Neuronal stem cell (in vitro differentiated cells): Measurements from ENCODE around the gene EPC2.

Experiments used
- DNase-seq: peaks from one replicate; pipeline ENCODE4 v3.0.0-alpha.2; 2013; ENCODE audit warnings: low spot score
- H2AFZ ChIP-seq: one replicate; pipeline ENCODE4 v1.6.1; 2013; ENCODE audit warnings: mild to moderate bottlenecking, low read length, inconsistent platforms
- H2AK5ac ChIP-seq: 2 replicates; pipeline ENCODE4 v1.6.1; 2013; ENCODE audit warnings: low read depth, mild to moderate bottlenecking, inconsistent platforms, low read length, moderate library complexity, mixed read lengths
- H2BK120ac ChIP-seq: 2 replicates; pipeline ENCODE4 v1.6.1; 2013; ENCODE audit warnings: low read depth, mild to moderate bottlenecking, inconsistent platforms, low read length, moderate library complexity, mixed read lengths
- H2BK12ac ChIP-seq: one replicate; pipeline ENCODE4 v1.6.1; 2013; ENCODE audit warnings: low read length, inconsistent platforms
- H2BK15ac ChIP-seq: 2 replicates; pipeline ENCODE4 v1.6.1; 2013; ENCODE audit warnings: mild to moderate bottlenecking, low read length, inconsistent platforms, mixed read lengths
- H2BK5ac ChIP-seq: one replicate; pipeline ENCODE4 v1.6.1; 2013; ENCODE audit warnings: inconsistent platforms, mild to moderate bottlenecking, low read length, moderate library complexity
- H3K14ac ChIP-seq: one replicate; pipeline ENCODE4 v1.6.1; 2013; ENCODE audit warnings: low read length, inconsistent platforms
- H3K18ac ChIP-seq: 2 replicates; pipeline ENCODE4 v1.6.1; 2013; ENCODE audit warnings: low read length, inconsistent platforms
- H3K23ac ChIP-seq: 2 replicates; pipeline ENCODE4 v1.6.1; 2013; ENCODE audit warnings: low read depth, mild to moderate bottlenecking, mixed read lengths, low read length, inconsistent platforms; ENCODE audit not compliant: poor library complexity
- H3K27ac ChIP-seq: replicated peaks from 3 replicates; pipeline ENCODE4 v1.5.1; 2013; ENCODE audit warnings: low read length, inconsistent platforms
- H3K27me3 ChIP-seq, 3 experiments: 2 replicates each; pipeline ENCODE4 v1.6.1; 2013; ENCODE audit warnings: low read length in 3 of 3, mild to moderate bottlenecking in 2 of 3, inconsistent platforms in 1 of 3, low read depth in 1 of 3, mixed read lengths in 1 of 3, moderate library complexity in 1 of 3; ENCODE audit not compliant: control insufficient read depth in 3 of 3, insufficient read depth in 3 of 3
- H3K36me3 ChIP-seq, 2 donors: replicated peaks in 1 of 2; 2 replicates each; pipeline ENCODE4 v1.6.1; 2013; ENCODE audit warnings: low read length in 2 of 2; ENCODE audit not compliant: control insufficient read depth in 2 of 2, insufficient read depth in 2 of 2
- H3K4ac ChIP-seq: 2 replicates; pipeline ENCODE4 v1.6.1; 2013; ENCODE audit warnings: inconsistent platforms, mild to moderate bottlenecking, low read length, moderate library complexity
- H3K4me1 ChIP-seq, 2 donors: 1 replicate in 1 of 2; 2 replicates in 1 of 2; pipeline ENCODE4 v1.6.1; 2013; ENCODE audit warnings: low read length in 2 of 2, low read depth in 1 of 2; ENCODE audit not compliant: control insufficient read depth in 2 of 2, insufficient read depth in 1 of 2
- H3K4me2 ChIP-seq: one replicate; pipeline ENCODE4 v1.6.1; 2013; ENCODE audit warnings: mild to moderate bottlenecking, low read length, inconsistent platforms; ENCODE audit not compliant: insufficient read depth, poor library complexity, severe bottlenecking
- H3K4me3 ChIP-seq, 2 donors: 2 replicates each; pipeline ENCODE4 v1.5.1; 2013; ENCODE audit warnings: low read length in 2 of 2, mild to moderate bottlenecking in 2 of 2, inconsistent platforms in 1 of 2, moderate library complexity in 1 of 2
- H3K79me1 ChIP-seq: one replicate; pipeline ENCODE4 v1.6.1; 2013; ENCODE audit warnings: low read depth, mild to moderate bottlenecking, inconsistent platforms, low read length, moderate library complexity
- H3K9ac ChIP-seq: one replicate; pipeline ENCODE4 v1.6.1; 2013; ENCODE audit warnings: mild to moderate bottlenecking, low read depth, low read length, inconsistent platforms; ENCODE audit not compliant: poor library complexity
- H3K9me3 ChIP-seq, 2 donors: replicated peaks in 1 of 2; 2 replicates each; pipeline versions ENCODE3 to v1.6.1; 2013; ENCODE audit warnings: low read length in 2 of 2, mild to moderate bottlenecking in 2 of 2, inconsistent platforms in 1 of 2, low read depth in 1 of 2, mixed read lengths in 1 of 2, moderate library complexity in 1 of 2; ENCODE audit not compliant: control insufficient read depth in 2 of 2, insufficient read depth in 1 of 2
- H4K8ac ChIP-seq: one replicate; pipeline ENCODE4 v1.6.1; 2013; ENCODE audit warnings: low read depth, mild to moderate bottlenecking, inconsistent platforms, low read length, moderate library complexity
- H4K91ac ChIP-seq: one replicate; pipeline ENCODE4 v1.6.1; 2013; ENCODE audit warnings: low read length, low read depth, mild to moderate bottlenecking, inconsistent platforms; ENCODE audit not compliant: poor library complexity
- WGBS, 2 donors: extraction: QIAGEN DNeasy Blood & Tissue Kit; methylation state at CpG; one replicate each; pipeline ENCODE4 v1.1.7; 2013; ENCODE audit warnings: missing lambda C conversion rate in 2 of 2, mixed read lengths in 1 of 2; ENCODE audit not compliant: insufficient read length in 2 of 2, insufficient replicate concordance in 1 of 2; ENCODE audit errors: extremely low coverage in 2 of 2; 5-methylcytosine and 5-hydroxymethylcytosine counted together

Gene EPC2

GRCh38 chr2:148701039-148701438 lies 56.5 kb downstream of the EPC2 start:
- Histone ChIP-seq H3K18ac (no peak overlapping the region), H4K91ac (no peak overlapping the region), H3K36me3 (peaks cover 3 to 57% of the 10 kb centered on the region in 2 donors), H3K14ac (no peak overlapping the region), H4K8ac (no peak overlapping the region), H3K27ac (no peak overlapping the region), H2BK12ac (no peak overlapping the region), H2BK5ac (no peak overlapping the region), H2AFZ (no peak overlapping the region), H3K9me3 (peaks cover 2 to 68% of the 10 kb centered on the region in 2 donors), H3K23ac (no peak overlapping the region), H3K27me3 (no peaks in the 10 kb centered on the region), H3K4me1 (no peaks in the 10 kb centered on the region), H2BK15ac (no peak overlapping the region), H2BK120ac (no peak overlapping the region), H3K4me2 (no peak overlapping the region), H3K4me3 (no peak overlapping the region), H3K9ac (no peak overlapping the region), H3K4ac (no peak overlapping the region), H3K79me1 (no peaks in the 10 kb centered on the region), H2AK5ac (no peak overlapping the region)
- no peak for DNase-seq
- no CpG with 5 or more reads among the region's 3 CpGs for WGBS, 2 donors

GRCh38 chr2:148701877-148702276 lies 57.3 kb downstream of the EPC2 start:
- Histone ChIP-seq H2BK5ac (no peak overlapping the region), H3K27me3 (no peaks in the 10 kb centered on the region), H3K9ac (no peak overlapping the region), H3K23ac (no peak overlapping the region), H4K8ac (no peak overlapping the region), H2BK12ac (no peak overlapping the region), H3K9me3 (peaks cover 2 to 68% of the 10 kb centered on the region in 2 donors), H3K4me2 (no peak overlapping the region), H3K14ac (no peak overlapping the region), H2AK5ac (no peak overlapping the region), H3K4ac (no peak overlapping the region), H2BK15ac (no peak overlapping the region), H4K91ac (no peak overlapping the region), H3K27ac (no peak overlapping the region), H3K4me1 (no peaks in the 10 kb centered on the region), H3K4me3 (no peak overlapping the region), H3K36me3 (peaks cover 3 to 53% of the 10 kb centered on the region in 2 donors), H3K79me1 (no peaks in the 10 kb centered on the region), H3K18ac (no peak overlapping the region), H2BK120ac (no peak overlapping the region), H2AFZ (no peak overlapping the region)
- no peak for DNase-seq

GRCh38 chr2:148702475-148702874 lies 57.9 kb downstream of the EPC2 start:
- H3K79me1 ChIP-seq = no peaks in the 10 kb centered on the region
- no peak overlapping the region for H3K4me2 ChIP-seq
- no peak overlapping the region for H2AK5ac ChIP-seq
- H3K23ac ChIP-seq = no peak overlapping the region
- no peak overlapping the region for H3K14ac ChIP-seq
- no peak overlapping the region for H2BK15ac ChIP-seq
- no peak overlapping the region for H3K9ac ChIP-seq
- DNase-seq = no peak
- no peak overlapping the region for H4K91ac ChIP-seq
- H3K4me3 ChIP-seq = no peak overlapping the region
- H2BK12ac ChIP-seq = no peak overlapping the region
- no peak overlapping the region for H2AFZ ChIP-seq
- H2BK120ac ChIP-seq = no peak overlapping the region
- WGBS, 2 donors = no CpG with 5 or more reads among the region's 1 CpG
- H3K4ac ChIP-seq = no peak overlapping the region
- H2BK5ac ChIP-seq = no peak overlapping the region
- no peak overlapping the region for H4K8ac ChIP-seq
- no peak overlapping the region for H3K27ac ChIP-seq
- no peaks in the 10 kb centered on the region for H3K4me1 ChIP-seq
- peaks cover 2 to 68% of the 10 kb centered on the region in 2 donors for H3K9me3 ChIP-seq
- H3K36me3 ChIP-seq = peaks cover 3 to 47% of the 10 kb centered on the region in 2 donors
- no peak overlapping the region for H3K18ac ChIP-seq
- H3K27me3 ChIP-seq = no peaks in the 10 kb centered on the region

- Histone ChIP-seq H3K14ac (no peak overlapping the region), H3K9ac (no peak overlapping the region), H3K36me3 (peaks cover 3 to 42% of the 10 kb centered on the region in 2 donors), H3K4me1 (no peaks in the 10 kb centered on the region), H3K9me3 (peaks cover 2 to 58% of the 10 kb centered on the region in 2 donors), H2BK5ac (no peak overlapping the region), H3K27ac (no peak overlapping the region), H3K4ac (no peak overlapping the region), H3K79me1 (no peaks in the 10 kb centered on the region), H3K18ac (no peak overlapping the region), H3K4me3 (no peak overlapping the region), H2BK120ac (no peak overlapping the region), H3K23ac (no peak overlapping the region), H3K4me2 (no peak overlapping the region), H2AFZ (no peak overlapping the region), H4K91ac (no peak overlapping the region), H2BK12ac (no peak overlapping the region), H3K27me3 (no peaks in the 10 kb centered on the region), H2BK15ac (no peak overlapping the region), H4K8ac (no peak overlapping the region), H2AK5ac (no peak overlapping the region)
- no peak for DNase-seq
Observed at GRCh38 chr2:148704247-148704646, 59.7 kb downstream of the EPC2 start.
